HK-2 (cell line): Measurements from ENCODE around the gene ARHGAP26.
"Not testable (repeated sequence)": the region's sequence is repeated elsewhere in the genome, so short reads cannot be mapped to it uniquely, and the experiment has no call there.

Experiments used
- DNase-seq: peaks from one replicate; pipeline ENCODE4 v3.0.0-alpha.2; 2018; ENCODE audit not compliant: unreplicated experiment

ARHGAP26 gene

GRCh38 chr5:143182901-143183820, 413.0 kb downstream of the ARHGAP26 start:
- DNase-seq: no peak

DNA sequence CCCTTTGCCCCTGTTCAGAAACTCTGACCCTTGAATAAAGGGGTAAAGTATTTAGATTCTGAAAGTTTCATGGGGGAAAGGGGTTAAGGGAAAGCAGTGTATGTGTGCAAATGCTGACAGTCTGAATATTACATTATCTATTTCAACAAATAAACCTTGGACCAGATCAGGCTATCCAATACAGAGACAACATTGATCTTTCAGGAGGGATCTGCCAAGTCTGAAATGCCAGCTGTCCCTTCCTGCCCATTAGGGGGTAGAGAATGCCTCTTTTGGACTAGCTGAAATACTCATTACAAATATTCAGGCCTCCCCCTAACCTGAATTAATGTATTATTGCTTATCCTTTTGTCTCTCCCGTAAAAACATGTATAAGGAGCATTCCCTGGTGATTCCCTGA, 413.8 kb downstream of the ARHGAP26 start:
- no peak for DNase-seq

DNA sequence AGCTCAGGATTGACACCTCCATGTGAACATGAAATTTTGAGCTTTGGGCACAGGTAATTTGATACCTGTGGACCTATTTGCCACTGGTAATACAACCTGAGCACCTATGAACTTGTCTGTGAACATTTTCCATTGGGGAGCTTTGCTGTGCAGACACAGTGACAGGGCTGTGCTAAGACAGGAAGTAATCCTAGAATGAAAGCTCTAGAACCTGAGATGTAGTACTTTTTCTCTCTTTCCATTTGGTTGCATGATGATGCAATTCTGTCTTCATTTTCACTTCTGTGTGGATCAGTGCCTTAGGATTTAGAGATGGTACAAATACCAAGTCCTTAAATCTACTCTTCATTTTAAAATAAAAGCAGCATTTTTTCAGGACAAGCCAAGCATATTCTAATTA, 416.4 kb downstream of the ARHGAP26 start:
- DNase-seq: no peak

- DNase-seq: no peak
Observed at GRCh38 chr5:143187495-143187894, 417.3 kb downstream of the ARHGAP26 start.

DNA sequence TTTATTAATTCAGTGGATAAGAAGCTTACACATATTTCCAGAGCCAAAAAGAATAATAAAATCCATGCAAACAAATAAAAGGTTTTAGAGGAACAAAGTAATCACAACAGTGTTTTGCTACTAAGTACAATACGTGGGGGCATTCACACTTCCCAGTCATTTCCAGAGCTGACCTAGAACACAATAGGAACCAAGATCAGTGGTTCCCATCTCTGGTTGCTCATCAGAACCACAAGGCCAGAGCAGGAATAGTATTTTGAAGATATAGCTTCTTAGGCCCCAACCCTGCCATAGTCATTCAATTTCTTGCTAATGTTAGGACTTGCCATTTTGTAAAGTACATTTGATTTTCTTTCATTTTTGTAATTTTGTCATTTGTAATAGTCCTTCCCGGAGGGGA, 417.9 kb downstream of the ARHGAP26 start:
- DNase-seq: no peak

DNA sequence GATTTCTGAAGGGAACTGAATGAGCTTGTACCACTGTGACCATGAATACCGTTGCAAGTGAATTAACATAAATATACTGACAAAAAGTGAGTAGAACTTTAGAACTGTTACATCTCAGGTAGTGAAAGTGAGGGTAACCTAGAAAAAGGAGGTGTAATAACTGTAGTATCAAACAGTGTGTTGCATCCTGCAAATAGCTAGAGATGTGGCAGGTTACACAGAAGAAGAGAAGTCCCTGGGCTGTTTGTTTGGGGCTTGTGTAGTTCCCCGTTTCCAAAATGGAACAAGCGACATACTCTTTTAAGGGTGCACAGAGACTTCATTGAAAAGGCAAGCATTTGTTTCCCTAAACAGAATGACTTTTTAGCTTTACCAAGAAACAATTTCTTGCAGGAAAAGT, 418.5 kb downstream of the ARHGAP26 start:
- DNase-seq: no peak

DNA sequence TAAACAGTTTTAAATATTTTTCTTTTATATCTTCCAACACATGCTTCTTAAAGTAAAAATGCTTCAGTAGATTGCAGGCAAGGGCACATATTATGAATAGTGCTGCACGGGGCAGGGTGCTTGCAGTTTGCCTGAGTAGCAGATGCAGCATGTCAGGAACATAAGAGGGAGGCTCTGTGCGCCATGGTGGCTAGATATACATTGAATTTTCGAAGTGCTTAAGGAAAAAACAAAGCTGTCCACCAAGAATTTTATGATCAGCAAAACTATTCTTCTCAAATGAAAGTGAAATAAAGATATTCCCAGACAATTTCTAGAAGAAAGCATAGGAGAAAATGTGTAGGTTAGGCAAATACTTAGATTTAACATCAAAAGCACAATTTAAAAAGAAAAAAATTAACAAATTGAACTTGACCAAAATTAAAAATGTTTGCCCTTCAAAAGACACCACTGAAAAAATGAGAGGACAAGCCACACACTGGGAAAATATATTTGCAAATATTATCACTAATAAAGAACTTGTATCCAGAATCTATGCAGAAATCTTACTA, 420.2 kb downstream of the ARHGAP26 start:
- DNase-seq: no peak

DNA sequence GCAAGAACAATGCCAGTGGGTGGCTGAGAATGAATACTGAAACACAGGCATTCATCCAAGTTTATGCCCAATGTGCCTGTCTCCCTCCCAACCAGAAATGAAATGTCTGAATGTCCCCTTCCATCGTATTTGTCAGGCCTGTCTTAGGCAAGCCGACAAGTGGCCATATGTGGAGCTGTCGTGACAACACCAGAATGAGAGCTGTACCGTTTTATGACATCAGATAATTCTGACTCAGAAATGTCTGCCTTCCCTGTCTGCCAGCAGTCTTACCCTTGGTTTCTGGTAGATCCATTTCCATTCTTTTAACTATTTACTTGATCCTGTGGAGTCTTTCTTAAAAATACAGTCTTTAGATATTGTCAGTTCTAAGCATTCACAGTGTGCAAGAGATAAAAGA, 421.5 kb downstream of the ARHGAP26 start:
- no peak for DNase-seq

- DNase-seq: no peak
Observed at GRCh38 chr5:143192191-143192900, 422.2 kb downstream of the ARHGAP26 start.

DNA sequence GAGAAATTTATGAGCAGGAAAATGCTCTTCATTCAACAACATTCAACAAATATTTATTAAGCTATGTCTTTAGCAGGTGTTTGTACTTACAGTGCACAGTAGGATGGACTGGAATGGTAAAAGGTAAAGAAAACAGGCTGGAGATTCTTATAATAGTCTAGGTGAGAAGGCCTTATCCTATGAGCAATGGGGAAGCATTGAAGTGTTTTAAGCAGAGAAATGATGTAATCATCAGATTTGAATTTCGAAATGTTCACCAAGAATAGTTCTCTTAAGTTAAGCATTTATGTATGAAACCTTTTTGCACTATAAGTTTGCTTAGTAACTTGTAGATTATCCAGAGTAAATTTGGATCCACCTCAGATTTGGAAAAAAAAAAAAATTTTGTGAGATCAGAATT, 424.0 kb downstream of the ARHGAP26 start:
- DNase-seq: no peak

DNA sequence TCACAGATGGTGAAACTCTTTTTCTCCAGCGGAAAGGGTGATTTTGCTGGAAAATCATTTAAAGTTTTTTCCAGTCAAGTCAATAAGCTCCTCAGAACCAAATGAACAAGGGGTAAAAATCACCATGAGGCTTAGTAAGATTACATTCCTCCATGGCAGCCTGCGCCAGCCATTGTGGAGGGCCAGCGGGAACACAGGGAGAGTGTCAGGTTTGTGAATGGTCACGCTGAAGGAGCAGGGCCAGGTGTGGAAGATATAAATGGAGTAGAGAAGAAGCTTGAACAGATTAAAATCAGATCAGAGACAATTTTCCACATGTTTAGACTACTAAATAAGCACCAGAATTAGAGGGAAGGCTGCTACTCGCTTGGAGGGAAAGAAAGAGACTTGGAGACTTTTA, 424.5 kb downstream of the ARHGAP26 start:
- no peak for DNase-seq

- no peak for DNase-seq
Observed at GRCh38 chr5:143195491-143195890, 425.3 kb downstream of the ARHGAP26 start.

DNA sequence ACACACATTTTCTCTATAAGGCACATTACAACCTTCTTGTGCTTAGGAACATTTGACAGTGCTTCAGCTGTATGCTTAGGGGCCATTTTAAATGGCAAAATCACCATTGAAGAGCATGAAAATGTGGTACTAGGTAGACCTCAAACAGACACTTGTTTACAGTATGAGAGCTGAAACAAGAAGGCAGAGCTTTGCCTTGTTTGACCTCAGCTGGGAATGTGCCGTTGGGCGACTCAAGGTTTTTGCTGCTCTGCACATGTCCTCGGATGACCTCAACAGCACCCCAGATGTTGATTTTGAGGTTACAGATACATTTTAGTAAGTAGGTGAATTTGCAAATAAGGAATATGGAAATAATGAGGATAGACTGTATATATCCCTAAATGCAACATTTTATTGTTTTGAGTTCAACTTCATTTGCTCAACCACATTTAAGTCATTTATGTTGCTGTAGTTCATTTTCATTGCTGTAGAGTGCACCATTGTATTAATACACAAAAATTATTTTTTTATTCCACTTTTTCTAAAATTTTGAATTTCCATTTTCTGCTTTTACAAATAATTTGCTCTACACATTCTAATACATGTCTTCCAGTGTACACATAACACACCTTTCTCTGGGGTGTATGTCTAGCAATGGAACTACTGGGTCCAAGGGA, 426.6 kb downstream of the ARHGAP26 start:
- DNase-seq: no peak

DNA sequence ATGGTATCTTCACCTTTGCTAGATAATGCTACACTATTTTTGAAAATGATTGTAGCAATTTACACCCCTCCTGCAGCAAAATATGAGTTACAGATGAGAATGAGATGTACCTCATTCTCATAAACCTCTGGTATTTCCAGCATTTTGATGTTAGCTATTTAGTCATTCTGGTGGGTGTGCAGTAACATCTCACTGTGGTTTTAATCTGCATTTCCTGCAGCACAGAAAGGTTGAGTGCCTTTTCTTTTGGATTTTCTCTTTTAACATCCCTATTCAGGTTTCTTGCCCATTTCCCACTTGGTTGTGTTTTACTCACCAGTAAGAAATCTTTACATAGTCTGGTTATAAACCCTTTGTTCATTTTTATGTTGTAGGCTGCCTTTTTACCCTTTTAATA, 427.1 kb downstream of the ARHGAP26 start:
- DNase-seq: no peak

DNA sequence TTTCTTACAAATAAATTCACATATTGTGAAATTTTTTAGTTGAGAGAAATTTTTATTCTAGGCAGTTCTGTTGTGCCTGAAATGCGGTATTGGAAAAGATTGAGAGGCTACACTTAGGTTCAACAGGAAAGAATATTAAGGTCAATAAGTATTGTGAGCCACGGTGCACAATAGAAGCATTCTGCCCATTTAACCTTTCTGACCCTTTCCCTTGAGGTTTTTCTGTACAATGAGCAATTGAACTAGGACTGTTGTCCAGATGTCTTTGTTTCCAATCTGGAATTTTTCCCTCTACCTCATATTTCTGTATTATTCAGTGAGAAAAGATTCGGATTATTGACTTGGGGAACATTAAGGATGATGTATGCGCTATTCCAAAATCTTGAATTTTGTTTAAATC, 428.2 kb downstream of the ARHGAP26 start:
- DNase-seq: no peak

DNA sequence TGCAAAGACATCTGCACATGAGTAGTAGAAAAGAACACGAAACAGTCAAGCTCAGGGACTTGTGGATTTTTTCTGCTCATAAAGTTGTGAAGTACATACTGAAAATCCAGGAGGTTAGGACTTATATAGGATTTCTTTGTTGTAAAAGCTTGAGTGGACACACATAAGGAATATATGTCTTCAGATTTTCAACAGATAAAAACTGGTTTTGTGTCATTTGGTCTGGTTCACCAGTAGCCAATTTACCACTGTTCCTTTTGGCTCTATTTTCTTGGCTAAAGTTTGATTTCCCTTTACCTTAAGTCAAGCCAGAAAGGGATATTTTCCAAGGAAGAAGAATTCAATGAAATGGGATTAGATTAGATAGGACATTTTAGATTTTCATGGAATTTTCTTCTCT, 429.0 kb downstream of the ARHGAP26 start:
- DNase-seq: no peak

DNA sequence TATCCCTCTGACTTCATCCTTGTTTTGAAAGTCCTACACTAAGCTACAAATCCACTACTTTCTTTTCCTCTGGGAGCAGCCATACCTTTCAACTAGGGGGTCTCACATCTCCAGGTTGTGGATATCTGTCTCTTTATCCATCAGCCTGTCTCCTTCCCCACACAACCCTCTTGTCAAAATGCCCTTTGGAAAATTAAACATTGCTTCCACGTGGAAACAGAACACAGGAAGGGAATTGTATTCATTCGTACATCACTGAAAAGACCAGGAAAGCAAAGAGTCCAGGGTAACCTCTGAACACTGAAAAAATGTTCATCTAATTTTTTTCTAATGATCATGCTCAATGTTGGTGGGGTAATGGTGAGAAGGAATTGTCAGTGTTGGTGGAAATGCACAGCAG, 429.7 kb downstream of the ARHGAP26 start:
- no peak for DNase-seq

DNA sequence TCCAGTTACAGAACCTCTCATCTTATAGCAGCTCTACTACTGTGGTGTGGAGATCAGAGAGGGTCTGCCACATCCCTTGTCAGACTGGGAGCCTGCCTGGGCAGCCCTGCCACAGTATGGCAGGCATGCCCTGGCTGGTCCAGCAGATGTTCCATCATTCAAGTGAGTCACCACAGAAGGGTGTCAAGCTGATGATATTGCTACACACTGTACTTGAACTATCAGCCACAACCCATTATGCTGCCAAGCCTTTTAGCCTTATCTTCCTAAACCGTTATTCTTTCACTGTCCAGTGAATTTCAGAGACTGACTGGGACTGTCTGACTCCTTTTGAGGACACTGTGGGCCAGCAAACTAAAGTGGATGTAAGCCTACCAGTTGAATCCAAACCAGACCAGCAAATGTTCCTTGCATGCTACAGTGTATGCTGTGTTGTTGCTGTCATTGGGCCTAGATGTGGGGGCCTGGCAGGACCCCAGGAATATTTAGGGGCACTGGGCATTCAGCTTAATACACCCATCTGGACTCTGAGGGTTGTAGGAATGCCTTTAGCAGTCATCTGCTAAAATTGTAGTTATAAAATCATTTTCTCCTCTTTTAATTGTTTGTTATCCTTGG, 430.7 kb downstream of the ARHGAP26 start:
- no peak for DNase-seq

DNA sequence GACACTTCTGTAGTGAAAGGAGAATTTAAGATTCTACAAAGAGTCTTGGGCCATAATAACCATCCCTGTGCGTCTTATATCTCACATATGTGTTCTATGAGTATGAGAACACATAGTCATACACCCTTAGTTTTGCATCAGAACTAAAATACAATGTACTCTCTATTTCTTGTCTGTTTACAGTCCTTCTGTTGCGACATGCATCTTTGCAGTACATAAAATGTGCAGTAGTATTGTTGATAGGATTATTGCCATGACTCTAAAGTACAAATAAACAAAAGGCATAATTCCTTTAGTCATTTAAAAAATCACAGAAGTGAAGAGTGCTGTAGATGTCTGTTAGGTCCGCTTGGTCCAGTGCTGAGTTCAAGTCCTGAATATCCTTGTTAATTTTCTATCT, 431.4 kb downstream of the ARHGAP26 start:
- no peak for DNase-seq

DNA sequence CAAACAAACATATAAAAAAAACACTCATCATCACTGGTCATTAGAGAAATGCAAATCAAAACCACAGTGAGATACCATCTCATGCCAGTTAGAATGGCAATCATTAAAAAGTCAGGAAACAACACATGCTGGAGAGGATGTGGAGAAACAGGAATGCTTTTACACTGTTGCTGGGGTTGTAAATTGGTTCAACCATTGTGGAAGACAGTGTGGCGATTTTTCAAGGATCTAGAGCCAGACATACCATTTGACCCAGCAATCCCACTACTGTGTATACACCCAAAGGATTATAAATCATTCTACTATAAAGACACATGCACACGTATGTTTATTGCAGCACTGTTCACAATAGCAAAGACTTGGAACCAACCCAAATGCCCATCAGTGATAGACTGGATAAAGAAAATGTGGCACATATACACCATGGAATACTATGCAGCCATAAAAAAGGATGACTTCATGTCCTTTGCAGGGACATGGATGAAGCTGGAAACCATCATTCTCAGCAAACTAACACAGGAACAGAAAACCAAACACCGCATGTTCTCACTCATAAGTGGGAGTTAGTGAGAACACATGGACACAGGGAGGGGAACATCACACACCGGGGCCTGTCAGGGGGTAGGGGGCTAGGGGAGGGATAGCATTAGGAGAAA, 433.3 kb downstream of the ARHGAP26 start:
- not testable (repeated sequence) for DNase-seq

DNA sequence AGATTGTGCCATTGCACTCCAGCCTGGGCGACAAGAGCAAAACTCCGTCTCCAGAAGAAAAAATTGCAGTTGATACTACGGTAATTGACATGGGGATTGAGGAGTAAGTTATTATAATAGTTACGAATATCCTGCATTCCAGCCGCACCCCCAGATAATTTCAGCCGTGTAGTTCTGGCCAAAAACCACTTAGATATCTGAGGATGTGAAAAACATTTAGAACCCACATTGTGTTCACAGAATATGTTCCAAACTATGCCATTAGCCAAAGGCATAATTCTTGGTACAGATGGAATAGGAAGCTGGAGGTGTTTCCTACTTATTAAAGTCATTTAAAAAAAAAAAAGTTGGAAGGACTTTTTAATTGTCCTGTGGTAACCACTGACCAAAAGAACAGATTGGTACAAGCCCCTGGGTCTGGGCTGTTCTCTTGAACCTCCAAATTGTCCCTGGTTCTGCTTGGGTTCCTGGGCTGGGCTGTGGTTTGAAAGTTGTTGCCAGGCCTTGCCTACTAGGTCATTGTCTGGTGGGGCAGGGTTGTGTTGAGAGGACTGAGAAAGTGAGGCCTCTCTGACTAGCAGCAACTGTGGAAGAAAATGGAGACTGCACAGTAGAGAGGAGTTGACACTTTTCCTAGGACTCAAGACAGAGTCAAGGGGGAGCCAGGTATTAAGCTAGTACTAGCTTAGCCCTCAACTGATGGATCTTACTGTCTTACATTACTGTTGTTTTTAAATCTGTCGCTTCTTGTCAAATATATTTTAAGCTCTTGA, 434.5 kb downstream of the ARHGAP26 start:
- DNase-seq: no peak
